Endothelial cell of umbilical vein (primary cell): Measurements from ENCODE around the gene PLXNA4. TPM values are rescaled to one million over a fixed set of nuclear protein-coding genes. Genes with fewer than 3 reads are reported as not detected.

ENCODE experiments used
- BruUV-seq: library from RNA; stranded (reverse); fragments of 400-500 nt; replicated peaks from 2 replicates; lab custom pipeline; 2021; lab: Mats Ljungman, UMichigan
- CTCF ChIA-PET: fragments of 300-600, 350-600 bp; sonication (Branson Sonifier 250); formaldehyde crosslinking; loops from one replicate; lab custom pipeline; 2021; ENCODE audit warnings: antibody characterized with exemption, inconsistent platforms; lab: Charles Lee
- POLR2A ChIA-PET: fragments of 300-600, 350-600 bp; sonication (Branson Sonifier 250); formaldehyde crosslinking; loops from one replicate; lab custom pipeline; 2021; ENCODE audit warnings: antibody characterized with exemption, inconsistent platforms; lab: Charles Lee
- DNase-seq: peaks from one replicate; pipeline ENCODE4 v3.0.0-alpha.2; 2011; ENCODE audit warnings: low read depth, low spot score
- FAIRE-seq: peaks from 2 replicates; lab custom pipeline; 2011; peaks lifted over from hg19 to GRCh38; lab: Jason Lieb, UNC
- H2AFZ ChIP-seq: 2 replicates; pipeline ENCODE4 v1.6.0; 2012; ENCODE audit warnings: low read depth, low read length, control low read depth, inconsistent platforms
- H3K27ac ChIP-seq: 2 replicates; pipeline ENCODE4 v1.5.1; 2011; ENCODE audit warnings: low read depth, mild to moderate bottlenecking, control low read depth, low read length, moderate library complexity; ENCODE audit not compliant: insufficient read depth
- H3K27me3 ChIP-seq, 2 experiments: 2 replicates each; pipeline versions ENCODE4 v1.6.0 to v1.6.1; 2011; ENCODE audit warnings: low read length in 2 of 2, mixed read lengths in 1 of 2; ENCODE audit not compliant: control insufficient read depth in 2 of 2, insufficient read depth in 2 of 2
- H3K36me3 ChIP-seq, 2 experiments: 2 replicates in 1 of 2; 3 replicates in 1 of 2; pipeline ENCODE4 v1.5.1; 2011; ENCODE audit warnings: low read length in 2 of 2, mild to moderate bottlenecking in 1 of 2, moderate library complexity in 1 of 2; ENCODE audit not compliant: control insufficient read depth in 2 of 2, insufficient read depth in 2 of 2; ENCODE audit errors: extremely low read depth in 1 of 2
- H3K4me1 ChIP-seq: 3 replicates; pipeline ENCODE4 v1.5.1; 2011; ENCODE audit warnings: mild to moderate bottlenecking, low read length; ENCODE audit not compliant: control insufficient read depth, insufficient read depth; ENCODE audit errors: extremely low read depth
- H3K4me2 ChIP-seq: 2 replicates; pipeline ENCODE4 v1.6.1; 2011; ENCODE audit warnings: low read length, control low read depth, mixed read lengths; ENCODE audit not compliant: insufficient read depth
- H3K4me3 ChIP-seq, 3 experiments: fragments of 200-600 bp in 1 of 3; sonication (generic), shearing (Covaris generic) in 1 of 3; replicated peaks in 1 of 3; 2 replicates each; pipeline ENCODE4 v1.5.1; 2011 to 2016; ENCODE audit warnings: control low read depth in 3 of 3, low read length in 3 of 3, mild to moderate bottlenecking in 2 of 3, inconsistent platforms in 1 of 3, low read depth in 1 of 3, moderate library complexity in 1 of 3; ENCODE audit not compliant: insufficient read depth in 1 of 3
- H3K79me2 ChIP-seq: 2 replicates; pipeline ENCODE4 v1.6.0; 2012; ENCODE audit warnings: low read length, inconsistent platforms; ENCODE audit not compliant: control insufficient read depth, insufficient read depth
- H3K9ac ChIP-seq: replicated peaks from 2 replicates; pipeline ENCODE3; 2011; ENCODE audit warnings: low read length, control low read depth; ENCODE audit not compliant: insufficient read depth; ENCODE audit errors: extremely low read depth
- H3K9me1 ChIP-seq: replicated peaks from 3 replicates; pipeline ENCODE4 v1.6.0; 2011; ENCODE audit warnings: mild to moderate bottlenecking, low read length; ENCODE audit not compliant: control insufficient read depth, insufficient read depth; ENCODE audit errors: extremely low read depth
- H3K9me3 ChIP-seq: replicated peaks from 2 replicates; pipeline ENCODE4 v1.5.1; 2012; ENCODE audit warnings: low read length, inconsistent platforms; ENCODE audit not compliant: control insufficient read depth, insufficient read depth
- H4K20me1 ChIP-seq: replicated peaks from 2 replicates; pipeline ENCODE3; 2011; ENCODE audit warnings: mild to moderate bottlenecking, low read length; ENCODE audit not compliant: control insufficient read depth, insufficient read depth; ENCODE audit errors: extremely low read depth
- EZH2 ChIP-seq: IDR thresholded peaks from 2 replicates; pipeline ENCODE4 v1.6.1; 2012; ENCODE audit warnings: borderline replicate concordance, low read depth, mild to moderate bottlenecking, moderate library complexity, low read length, inconsistent platforms; ENCODE audit not compliant: severe bottlenecking
- GATA2 ChIP-seq: IDR thresholded peaks from 2 replicates; pipeline ENCODE4 v1.7.0; 2011; ENCODE audit warnings: low read depth, mild to moderate bottlenecking, moderate library complexity, mixed read lengths, low read length; ENCODE audit not compliant: insufficient read length, insufficient read depth
- JUN ChIP-seq: IDR thresholded peaks from 2 replicates; pipeline ENCODE4 v1.6.1; 2011; ENCODE audit warnings: borderline replicate concordance, low read depth; ENCODE audit not compliant: insufficient read length, insufficient read depth
- MAX ChIP-seq: IDR thresholded peaks from 2 replicates; pipeline ENCODE4 v1.6.1; 2011; ENCODE audit not compliant: insufficient read depth, insufficient read length
- MYC ChIP-seq: IDR thresholded peaks from one replicate; pipeline ENCODE4 v1.6.1; 2011; ENCODE audit warnings: mild to moderate bottlenecking, low read depth, low read length
- POLR2A ChIP-seq: IDR thresholded peaks from 2 replicates; pipeline ENCODE4 v1.6.1; 2012; ENCODE audit warnings: low read depth, mild to moderate bottlenecking, control low read depth, low read length
- POLR2AphosphoS5 ChIP-seq: IDR thresholded peaks from 2 replicates; pipeline ENCODE4 v1.6.1; 2012; ENCODE audit warnings: low read depth, mild to moderate bottlenecking, control low read depth, low read length, moderate library complexity; ENCODE audit not compliant: insufficient read depth
- dilution Hi-C: fragments of 300-500 bp; cut with MboI; formaldehyde crosslinking; loops from one replicate; pipeline ENCODE4 v1.15.0; 2019; ENCODE audit warnings: low sequenced_read_pairs; ENCODE audit not compliant: extremely low pct_ligation_motif_present
- intact Hi-C: fragments of 100-400 bp; cut with micrococcal nuclease; formaldehyde crosslinking; loops from one replicate; pipeline ENCODE4 v1.10.0; 2022
- polyA plus RNA-seq, 4 experiments: library from polyadenylated mRNA; depleted of rRNA in 3 of 4; stranded (reverse) in 3 of 4; unstranded in 1 of 4; fragments of >200 nt; gene quantifications; 2 replicates each; pipeline versions ENCODE4 v1.2.1 to v1.2.3, GENCODE V29; 2011 to 2012; ENCODE audit warnings: missing spikeins in 1 of 4
- total RNA-seq: library from RNA; stranded (reverse); gene quantifications from 2 replicates; pipeline ENCODE4 v1.2.3, GENCODE V29; 2021

PLXNA4 gene
- total and polyA plus RNA-seq, 2 donors (not counting 3 experiments of a cell fraction or from before 2014, with no cell fraction given), result 12.1 to 20.4 TPM

GRCh38 chr7:132078891-132079735 is 497.2 kb downstream of the PLXNA4 start:
- DNase-seq (no peak), FAIRE-seq (no peak)
- no peak overlapping the region for H3K27ac ChIP-seq
- CTCF ChIA-PET, result interaction anchor here (1.1 kb wide), 1 partner anchor 11 kb away, joined by 3 read pairs; no protein-coding TSS in a partner anchor
- H3K9me1 ChIP-seq, result no peaks in the 10 kb centered on the region
- peaks cover 16 to 42% of the 10 kb centered on the region in 2 experiments for H3K27me3 ChIP-seq
- H3K4me1 ChIP-seq, result no peaks in the 10 kb centered on the region
- POLR2A ChIA-PET, result no interaction called here
- no peak overlapping the region for H3K4me2 ChIP-seq
- no peak overlapping the region for H3K9ac ChIP-seq
- no peaks in the 10 kb centered on the region for H3K79me2 ChIP-seq
- H3K36me3 ChIP-seq, result no peaks in the 10 kb centered on the region
- H3K4me3 ChIP-seq, result no peak overlapping the region
- TF ChIP-seq MYC (no peak), POLR2A (no peak)
- H2AFZ ChIP-seq, result no peak overlapping the region
- no peaks in the 10 kb centered on the region for H4K20me1 ChIP-seq
- BruUV-seq, result no TSS peak
- H3K9me3 ChIP-seq, result no peaks in the 10 kb centered on the region
- intact Hi-C loops (no loop called here), dilution Hi-C loops (no loop called here)

- intact Hi-C loops (no loop called here), dilution Hi-C loops (no loop called here)
- Histone ChIP-seq H3K9me1 (no peaks in the 10 kb centered on the region), H3K27me3 (peaks cover 12 to 39% of the 10 kb centered on the region in 2 experiments), H3K36me3 (no peaks in the 10 kb centered on the region), H3K4me1 (no peaks in the 10 kb centered on the region), H3K9me3 (no peaks in the 10 kb centered on the region), H3K9ac (no peak overlapping the region), H4K20me1 (no peaks in the 10 kb centered on the region), H2AFZ (no peak overlapping the region), H3K79me2 (no peaks in the 10 kb centered on the region), H3K27ac (no peak overlapping the region), H3K4me2 (no peak overlapping the region), H3K4me3 (no peak overlapping the region)
- TF ChIP-seq EZH2 (no peak), MAX (no peak), MYC (no peak), JUN (no peak), GATA2 (no peak), POLR2A (no peak), POLR2AphosphoS5 (no peak)
- no TSS peak for BruUV-seq
- FAIRE-seq (no peak), DNase-seq (no peak)
- CTCF ChIA-PET, result interaction anchor here (1.8 kb wide), 1 partner anchor 29 kb away, joined by 5 read pairs; no protein-coding TSS in a partner anchor
- POLR2A ChIA-PET, result no interaction called here
These were observed 498.1 kb downstream of the PLXNA4 start for GRCh38 chr7:132077971-132078685.
